PFSK-1 (cell line): ENCODE data around the gene DNER.

Experiments used
- POLR2AphosphoS5 ChIP-seq: IDR thresholded peaks from 2 replicates; pipeline ENCODE4 v1.6.1; 2012; ENCODE audit warnings: low read depth, mild to moderate bottlenecking, control low read depth, low read length, moderate library complexity
- TAF1 ChIP-seq: IDR thresholded peaks from 2 replicates; pipeline ENCODE4 v1.6.1; 2012; ENCODE audit warnings: low read length, control low read depth, borderline replicate concordance; ENCODE audit not compliant: insufficient read depth

DNA sequence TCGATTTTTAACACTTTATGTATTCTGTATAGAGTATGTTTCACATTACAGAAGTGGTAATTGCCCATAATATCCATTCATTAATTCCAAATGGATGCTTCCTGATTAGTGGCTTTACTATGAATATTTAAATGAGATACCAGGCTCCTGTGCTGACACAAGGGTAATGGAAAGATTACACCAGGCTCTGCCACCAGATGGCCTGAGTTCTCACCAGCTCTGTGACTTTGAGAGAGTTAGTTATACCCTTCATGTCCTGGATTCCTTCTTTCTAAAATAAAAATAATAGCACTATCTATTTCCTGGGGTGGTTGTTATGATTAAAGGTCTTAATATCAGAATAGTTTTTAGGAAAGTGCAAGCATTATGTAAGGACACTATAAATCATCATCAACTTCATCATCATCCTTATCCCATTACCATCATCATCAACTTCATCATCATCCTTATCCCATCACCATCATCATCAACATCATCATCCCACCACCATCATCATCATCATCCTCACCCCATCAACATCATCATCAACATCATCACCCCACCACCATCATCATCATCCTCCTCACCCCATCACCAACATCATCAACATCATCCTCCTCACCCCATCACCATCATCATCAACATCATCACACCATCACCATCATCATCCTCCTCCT lies 151.8 kb downstream of the DNER start:
- TF ChIP-seq TAF1: no peak
- no peak for TF ChIP-seq POLR2AphosphoS5
